GM12864 (cell line): Measurements from ENCODE around the gene PLCL1.

ENCODE experiments used
- DNase-seq: peaks from one replicate; pipeline ENCODE4 v3.0.0-alpha.2; 2011; ENCODE audit warnings: low read depth
- H3K4me3 ChIP-seq: 2 replicates; pipeline ENCODE4 v1.5.1; 2011; ENCODE audit warnings: mild to moderate bottlenecking, low read depth, low read length, control low read depth
- CTCF ChIP-seq: IDR thresholded peaks from 2 replicates; pipeline ENCODE4 v1.5.1; 2011; ENCODE audit warnings: low read depth, mild to moderate bottlenecking, moderate library complexity, low read length, control low read depth, inconsistent platforms; ENCODE audit errors: missing control alignments

PLCL1 gene

GRCh38 chr2:197851451-197851850 lies 47.1 kb downstream of the PLCL1 start:
- no peak for DNase-seq
- peak; percentile 42 for TF ChIP-seq CTCF
- H3K4me3 ChIP-seq = no peak overlapping the region

- DNase-seq = no peak
- H3K4me3 ChIP-seq = no peak overlapping the region
- TF ChIP-seq CTCF = no peak
These were observed 47.7 kb downstream of the PLCL1 start for GRCh38 chr2:197852108-197852507.

- H3K4me3 ChIP-seq = no peak overlapping the region
- no peak for TF ChIP-seq CTCF
- DNase-seq = no peak
These were observed 49.2 kb downstream of the PLCL1 start for GRCh38 chr2:197853549-197853948.

- DNase-seq = no peak
- no peak for TF ChIP-seq CTCF
- no peak overlapping the region for H3K4me3 ChIP-seq
These were observed 53.2 kb downstream of the PLCL1 start for GRCh38 chr2:197857476-197858107.

GRCh38 chr2:197858607-197859140 lies 54.3 kb downstream of the PLCL1 start:
- DNase-seq = no peak
- H3K4me3 ChIP-seq = no peak overlapping the region
- TF ChIP-seq CTCF = no peak

- TF ChIP-seq CTCF = no peak
- H3K4me3 ChIP-seq = no peak overlapping the region
- DNase-seq = no peak
These were observed 58.0 kb downstream of the PLCL1 start for GRCh38 chr2:197862246-197862955.
